ENCODE results near the gene ZDHHC24. TPM values are rescaled to one million over a fixed set of nuclear protein-coding genes. Genes with fewer than 3 reads are reported as not detected.

Gene ZDHHC24
- total RNA-seq, 3 donors from 2014 or later (not counting 1 experiment from before 2014, with no cell fraction given) = 18.5 to 34.9 (median 28.9) TPM

GRCh38 chr11:66529069-66529468 lies 16.8 kb downstream of the ZDHHC24 start:
- DNase-seq (no peak), ATAC-seq (no peak)
- Histone ChIP-seq H3K4me3 (ENCODE audit: low read length) (no peak overlapping the region), H3K36me3 (ENCODE audit: control insufficient read depth, insufficient read depth, low read length) (peaks cover 15% of the 10 kb centered on the region), H3K4me1 (ENCODE audit: control insufficient read depth, insufficient read depth, low read length) (no peaks in the 10 kb centered on the region), H3K27me3 (ENCODE audit: control insufficient read depth, insufficient read depth, low read length) (no peaks in the 10 kb centered on the region), H3K27ac (ENCODE audit: low read length) (no peak overlapping the region), H3K9me3 (ENCODE audit: control insufficient read depth, insufficient read depth, low read length) (no peaks in the 10 kb centered on the region)
- intact Hi-C loops (cut with micrococcal nuclease) = no loop called here
- no peaks in the 10 kb centered on the region for H3K9me3 Mint-ChIP-seq
- WGBS (ENCODE audit: insufficient coverage) = 91% methylated on average over 10 of the region's 10 CpGs
- H3K36me3 Mint-ChIP-seq = no peaks in the 10 kb centered on the region
- peaks cover 0 to 14% of the 10 kb centered on the region in 2 donors for H3K4me1 Mint-ChIP-seq
- H3K4me3 Mint-ChIP-seq = no peak overlapping the region
- TF ChIP-seq CTCF (IDR thresholded peaks at IDR 0.05) = no peak
- H3K27ac Mint-ChIP-seq = no peak overlapping the region
- H3K27me3 Mint-ChIP-seq (ENCODE audit: low read depth in 2 of 2) = no peaks in the 10 kb centered on the region

DNA sequence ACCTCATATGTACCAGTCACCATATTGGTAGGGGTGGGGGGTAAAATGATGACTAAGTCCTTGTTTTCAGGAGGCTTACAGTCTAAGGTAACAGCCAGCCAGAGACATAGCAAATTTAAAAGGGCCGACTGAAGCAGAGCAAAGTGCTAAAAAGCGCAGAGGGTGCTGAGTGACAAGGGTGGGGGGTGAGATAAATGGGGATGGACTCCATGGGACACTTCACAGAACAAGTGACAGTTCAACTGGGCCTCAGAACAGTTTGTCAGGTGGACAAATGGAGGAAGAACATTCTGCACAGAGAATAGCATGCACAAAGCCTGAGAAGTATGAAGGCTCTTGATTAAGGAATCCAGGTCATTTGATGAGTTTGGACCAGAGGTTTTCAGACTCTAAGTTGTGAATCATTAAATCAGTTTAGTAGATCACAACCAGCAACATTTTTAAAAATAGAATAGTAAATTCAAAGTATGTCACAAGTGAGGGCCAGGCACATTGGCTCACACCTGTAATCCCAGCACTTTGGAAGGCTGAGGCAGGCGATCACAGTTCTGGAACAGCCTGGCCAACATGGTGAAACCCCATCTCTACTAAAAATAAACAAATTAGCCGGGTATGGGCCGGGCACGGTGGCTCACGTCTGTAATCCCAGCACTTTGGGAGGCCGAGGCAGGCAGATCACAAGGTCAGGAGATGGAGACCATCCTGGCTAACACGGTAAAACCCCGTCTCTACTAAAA lies 21.4 kb downstream of the ZDHHC24 start:
- H3K36me3 ChIP-seq (ENCODE audit: control insufficient read depth, insufficient read depth, low read length) = peaks cover 39% of the 10 kb centered on the region
- no peak for DNase-seq
- H3K27ac ChIP-seq (ENCODE audit: low read length) = no peak overlapping the region
- H3K36me3 Mint-ChIP-seq = peaks cover 8% of the 10 kb centered on the region
- no peaks in the 10 kb centered on the region for H3K4me1 Mint-ChIP-seq
- H3K4me3 ChIP-seq (ENCODE audit: low read length) = no peak overlapping the region
- no peak overlapping the region for H3K27ac Mint-ChIP-seq
- H3K9me3 Mint-ChIP-seq = no peaks in the 10 kb centered on the region
- no peaks in the 10 kb centered on the region for H3K27me3 ChIP-seq (ENCODE audit: control insufficient read depth, insufficient read depth, low read length)
- H3K4me3 Mint-ChIP-seq = no peak overlapping the region
- H3K9me3 ChIP-seq (ENCODE audit: control insufficient read depth, insufficient read depth, low read length) = no peaks in the 10 kb centered on the region
- no peaks in the 10 kb centered on the region for H3K4me1 ChIP-seq (ENCODE audit: control insufficient read depth, insufficient read depth, low read length)
- H3K27me3 Mint-ChIP-seq (ENCODE audit: low read depth in 2 of 2) = no peaks in the 10 kb centered on the region
- ATAC-seq = no peak
- 100% methylated on average over 4 of the region's 10 CpGs for WGBS (ENCODE audit: insufficient coverage)
- TF ChIP-seq CTCF (IDR thresholded peaks at IDR 0.05) = no peak
- intact Hi-C loops (cut with micrococcal nuclease) = no loop called here

DNA sequence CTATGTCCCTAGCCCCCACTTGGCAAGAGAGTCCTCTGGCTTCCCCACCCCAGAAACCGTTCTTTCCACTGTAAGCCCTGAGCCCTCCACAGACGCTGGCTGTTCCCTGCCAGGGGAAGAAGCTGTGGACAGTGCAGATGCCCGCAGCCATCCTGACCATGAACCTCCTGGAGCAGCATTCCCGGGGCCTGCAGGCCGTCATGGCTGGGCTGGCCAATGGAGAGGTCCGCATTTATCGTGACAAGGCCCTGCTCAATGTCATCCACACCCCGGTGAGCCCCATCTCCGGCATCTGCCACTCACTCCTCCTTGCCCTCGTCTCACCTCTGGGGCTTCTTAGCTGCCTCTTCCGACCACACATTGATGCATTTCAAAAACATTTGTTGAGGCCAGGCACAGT lies 22.2 kb downstream of the ZDHHC24 start:
- Mint-ChIP-seq H3K27ac (no peak overlapping the region), H3K4me1 (no peaks in the 10 kb centered on the region), H3K36me3 (peaks cover 8% of the 10 kb centered on the region), H3K27me3 (ENCODE audit: low read depth in 2 of 2) (no peaks in the 10 kb centered on the region), H3K9me3 (no peaks in the 10 kb centered on the region), H3K4me3 (no peak overlapping the region)
- intact Hi-C loops (cut with micrococcal nuclease) = no loop called here
- no peaks in the 10 kb centered on the region for H3K9me3 ChIP-seq (ENCODE audit: control insufficient read depth, insufficient read depth, low read length)
- H3K27ac ChIP-seq (ENCODE audit: low read length) = no peak overlapping the region
- DNase-seq (no peak), ATAC-seq (no peak)
- H3K36me3 ChIP-seq (ENCODE audit: control insufficient read depth, insufficient read depth, low read length) = peaks cover 41% of the 10 kb centered on the region
- H3K4me3 ChIP-seq (ENCODE audit: low read length) = no peak overlapping the region
- TF ChIP-seq CTCF (IDR thresholded peaks at IDR 0.05) = no peak
- H3K27me3 ChIP-seq (ENCODE audit: control insufficient read depth, insufficient read depth, low read length) = no peaks in the 10 kb centered on the region
- no peaks in the 10 kb centered on the region for H3K4me1 ChIP-seq (ENCODE audit: control insufficient read depth, insufficient read depth, low read length)
- WGBS (ENCODE audit: insufficient coverage) = 97% methylated on average over 11 of the region's 11 CpGs

GRCh38 chr11:66510990-66511339 lies 34.9 kb downstream of the ZDHHC24 start:
- no peak for ATAC-seq

More at GRCh38 chr11:66510990-66511339, 34.9 kb downstream of the ZDHHC24 start:
- no peak overlapping the region for H3K27ac ChIP-seq (ENCODE audit: low read length)
- intact Hi-C loops (cut with micrococcal nuclease) = no loop called here
- H3K9me3 Mint-ChIP-seq = no peaks in the 10 kb centered on the region
- 40% methylated on average over 5 of the region's 5 CpGs for WGBS (ENCODE audit: insufficient coverage)
- H3K4me1 Mint-ChIP-seq = peaks cover 11 to 14% of the 10 kb centered on the region in 2 donors
- H3K9me3 ChIP-seq (ENCODE audit: control insufficient read depth, insufficient read depth, low read length) = no peaks in the 10 kb centered on the region
- no peaks in the 10 kb centered on the region for H3K27me3 ChIP-seq (ENCODE audit: control insufficient read depth, insufficient read depth, low read length)
- H3K4me3 Mint-ChIP-seq = peak overlapping the region; percentile 86
- no peaks in the 10 kb centered on the region for H3K36me3 ChIP-seq (ENCODE audit: control insufficient read depth, insufficient read depth, low read length)
- peak overlapping the region in 1 of 2 donors; percentile 79 for H3K27ac Mint-ChIP-seq
- TF ChIP-seq CTCF (IDR thresholded peaks at IDR 0.05) = no peak
- peaks cover 12% of the 10 kb centered on the region for H3K4me1 ChIP-seq (ENCODE audit: control insufficient read depth, insufficient read depth, low read length)
- no peak for DNase-seq
- H3K27me3 Mint-ChIP-seq (ENCODE audit: low read depth in 2 of 2) = no peaks in the 10 kb centered on the region
- no peaks in the 10 kb centered on the region for H3K36me3 Mint-ChIP-seq
- H3K4me3 ChIP-seq (ENCODE audit: low read length) = peak overlapping the region; percentile 53

Data from natural killer cell (primary cell).